ENCODE data around the gene NFX1.

Gene NFX1

GRCh38 chr9:33294670-33295432 is 4.5 kb downstream of the NFX1 start:
- ATAC-seq: no peak
- TF ChIP-seq BACH2 (CRISPR knock-in tag; IDR thresholded peaks at IDR 0.05; ENCODE audit: borderline replicate concordance) (no peak), PATZ1 (CRISPR knock-in tag; IDR thresholded peaks at IDR 0.05; ENCODE audit: borderline replicate concordance) (no peak), ZFP3 (CRISPR knock-in tag; IDR thresholded peaks at IDR 0.05) (no peak), PPARA (CRISPR knock-in tag; IDR thresholded peaks at IDR 0.05; ENCODE audit: borderline replicate concordance) (no peak), TOX (CRISPR knock-in tag; IDR thresholded peaks at IDR 0.05; ENCODE audit: borderline replicate concordance) (no peak)

GRCh38 chr9:33295571-33295970 is 5.3 kb downstream of the NFX1 start:
- no peak for ATAC-seq

GRCh38 chr9:33297432-33297831 is 7.1 kb downstream of the NFX1 start:
- no peak for ATAC-seq
- TF ChIP-seq ZFP3 (CRISPR knock-in tag; IDR thresholded peaks at IDR 0.05) (no peak), ZC3H10 (CRISPR knock-in tag; IDR thresholded peaks at IDR 0.05) (no peak), PATZ1 (CRISPR knock-in tag; IDR thresholded peaks at IDR 0.05; ENCODE audit: borderline replicate concordance) (no peak), CREB5 (CRISPR knock-in tag; IDR thresholded peaks at IDR 0.05; ENCODE audit: low read depth) (no peak), ZNF565 (CRISPR knock-in tag; conservative IDR thresholded peaks at IDR 0.05; ENCODE audit: low read depth) (no peak), ZNF70 (CRISPR knock-in tag; IDR thresholded peaks at IDR 0.05) (no peak), ESRRG (CRISPR knock-in tag; IDR thresholded peaks at IDR 0.05) (no peak), POU6F1 (CRISPR knock-in tag; IDR thresholded peaks at IDR 0.05; ENCODE audit: borderline replicate concordance, low read depth) (no peak)

More at GRCh38 chr9:33295571-33295970, 5.3 kb downstream of the NFX1 start:
- TF ChIP-seq SNAI2 (CRISPR knock-in tag; IDR thresholded peaks at IDR 0.05) (no peak), ZFP30 (CRISPR knock-in tag; IDR thresholded peaks at IDR 0.05) (no peak), POU6F1 (CRISPR knock-in tag; IDR thresholded peaks at IDR 0.05; ENCODE audit: borderline replicate concordance, low read depth) (no peak), CSRNP3 (CRISPR knock-in tag; IDR thresholded peaks at IDR 0.05) (no peak), ZC3H10 (CRISPR knock-in tag; IDR thresholded peaks at IDR 0.05) (no peak), TOX (CRISPR knock-in tag; IDR thresholded peaks at IDR 0.05; ENCODE audit: borderline replicate concordance) (no peak), ARNTL (CRISPR knock-in tag; IDR thresholded peaks at IDR 0.05; ENCODE audit: borderline replicate concordance, low read depth) (no peak), CSDC2 (CRISPR knock-in tag; IDR thresholded peaks at IDR 0.05) (no peak), ISL1 (CRISPR knock-in tag; IDR thresholded peaks at IDR 0.05) (no peak), PPARA (CRISPR knock-in tag; IDR thresholded peaks at IDR 0.05; ENCODE audit: borderline replicate concordance) (no peak)

Measured in SK-N-SH treated with all-trans-retinoic acid at 6 μM for 48 hours (cell line).